ENCODE data around the gene FAM219B. TPM values are rescaled to one million over a fixed set of nuclear protein-coding genes. Genes with fewer than 3 reads are reported as not detected.
A peak's percentile ranks its signal among the peaks of the same experiment; 100 is the strongest.

Gene FAM219B
- total and polyA plus RNA-seq, 2 of the 8 experiments (the other 6 are each of a cell fraction or from before 2014, with no cell fraction given) = 57.1 to 66.6 TPM

GRCh38 chr15:74873036-74873755 lies 33.5 kb downstream of the FAM219B start, which contains the start of gene SCAMP2:
TSS of gene SCAMP2 (minus strand) at chr15:74873365. CDS start at chr15:74873255, 110 bp downstream.
- Histone ChIP-seq H3K4me1 (replicated peaks in 1 of 4; ENCODE audit: control insufficient read depth in 3 of 4, insufficient read depth in 4 of 4, low read length in 3 of 4) (peaks cover 0 to 3% (median 0%) of the 10 kb centered on the region in 4 experiments; a peak in 1 of 7 replicates), H3K4ac (replicated peaks; ENCODE audit: insufficient read length, low read depth, low read length) (no peak within 1 kb of the TSS), H2BK12ac (ENCODE audit: low read depth, low read length) (peak within 1 kb of the TSS; percentile 94; the same call in 1 of the 2 replicates), H4K91ac (replicated peaks; ENCODE audit: insufficient read length, low read length) (no peak within 1 kb of the TSS), H3K9me3 (ENCODE audit: insufficient read depth in 2 of 2, low read depth in 1 of 2, low read length in 1 of 2) (no peaks in the 10 kb centered on the region), H3K27me3 (replicated peaks in 1 of 4; ENCODE audit: control insufficient read depth in 3 of 4, extremely low read depth in 1 of 4, insufficient read depth in 3 of 4, low read length in 3 of 4) (no peaks in the 10 kb centered on the region), H3K23me2 (ENCODE audit: low read depth, low read length) (peaks cover 5% of the 10 kb centered on the region; the same call in 1 of the 2 replicates), H4K5ac (ENCODE audit: insufficient read length, low read depth, low read length) (peak within 1 kb of the TSS; percentile 91), H2AK5ac (ENCODE audit: low read depth, low read length) (no peak within 1 kb of the TSS), H2AFZ (ENCODE audit: low read length) (peak within 1 kb of the TSS; percentile 98), H4K8ac (ENCODE audit: extremely low read depth, insufficient read depth, low read length) (peak within 1 kb of the TSS; percentile 97; the same call in 1 of the 2 replicates), H3K23ac (ENCODE audit: insufficient read length) (no peak within 1 kb of the TSS), H3K4me3 (ENCODE audit: extremely low read depth in 1 of 4, insufficient read depth in 2 of 4, low read depth in 3 of 4, low read length in 4 of 4) (peak within 1 kb of the TSS; percentile 80 to 98 (median 93)), H3K79me1 (ENCODE audit: low read depth, low read length) (peaks cover 2% of the 10 kb centered on the region; the same call in 1 of the 2 replicates), H3K14ac (ENCODE audit: insufficient read length) (no peak within 1 kb of the TSS), H2BK120ac (replicated peaks; ENCODE audit: low read depth, low read length) (no peak within 1 kb of the TSS), H3K79me2 (ENCODE audit: control insufficient read depth in 1 of 2, insufficient read depth in 2 of 2, low read length in 2 of 2) (peaks cover 0 to 38% of the 10 kb centered on the region in 2 experiments; a peak in 2 of 4 replicates), H3K4me2 (ENCODE audit: insufficient read depth in 1 of 2, low read depth in 2 of 2, low read length in 2 of 2) (peak within 1 kb of the TSS; percentile 85 to 98), H3K36me3 (ENCODE audit: control insufficient read depth in 2 of 4, insufficient read depth in 4 of 4, low read length in 3 of 4) (no peaks in the 10 kb centered on the region), H2BK15ac (ENCODE audit: low read length) (0 out of 2 replicates have a peak within 1 kb of the TSS, but pooled peaks have one; percentile 12), H3K18ac (ENCODE audit: extremely low read depth, low read length) (peak within 1 kb of the TSS; percentile 98), H3K27ac (ENCODE audit: low read depth, low read length) (peak within 1 kb of the TSS; percentile 92; the same call in 1 of the 2 replicates), H4K20me1 (replicated peaks in 1 of 2; ENCODE audit: control insufficient read depth in 1 of 2, insufficient read depth in 2 of 2, low read length in 2 of 2) (peaks cover 0 to 5% of the 10 kb centered on the region in 2 experiments), H2BK20ac (ENCODE audit: low read length) (no peak within 1 kb of the TSS), H3K9ac (replicated peaks in 1 of 4; ENCODE audit: extremely low read depth in 1 of 4, low read depth in 3 of 4, low read length in 3 of 4) (peak within 1 kb of the TSS; percentile 75 to 94 (median 88)), H2BK5ac (ENCODE audit: low read depth, low read length) (peak within 1 kb of the TSS; percentile 93), H3K56ac (replicated peaks; ENCODE audit: insufficient read length, low read depth, low read length) (no peak within 1 kb of the TSS)
- POLR2A ChIA-PET (ENCODE audit: partially characterized antibody) = interaction anchor here (0.6 to 1.8 kb wide), 9 partner anchors 11 to 39 kb away, joined by 3 to 12 read pairs (median 3); partner anchors contain the start of genes FAM219B and MPI
- CTCF ChIA-PET (ENCODE audit: partially characterized antibody) = interaction anchor here (0.6 to 2.2 kb wide), 7 partner anchors 9 to 1374 kb away, joined by 3 to 7 read pairs (median 3); partner anchors contain the start of genes MPI and ULK3
- 1% methylated on average over 11 of the region's 52 CpGs; no CpG with 5 or more reads in 1 of the 2 experiments for whole genome bisulfite sequencing, 2 experiments (ENCODE audit: extremely low coverage in 1 of 2, insufficient coverage in 1 of 2, insufficient read length in 1 of 2, insufficient replicate concordance in 2 of 2, low coverage in 1 of 2, low lambda C conversion rate in 2 of 2, missing lambda C conversion rate in 1 of 2)
- FAIRE-seq = no peak
- peak; percentile 84 to 96 for DNase-seq (ENCODE audit: low read depth in 1 of 2, low spot score in 2 of 2)
- TF ChIP-seq SIN3A (conservative IDR thresholded peaks at IDR 0.05 in 1 of 2, IDR thresholded peaks at IDR 0.05 in 1 of 2; ENCODE audit: low read depth in 1 of 2, low read length in 2 of 2) (peak in 1 of 2 experiments; percentile 29; a peak in 1 of 4 replicates), PHF8 (conservative IDR thresholded peaks at IDR 0.05; ENCODE audit: low read depth, low read length) (peak; percentile 99), GABPA (IDR thresholded peaks at IDR 0.05; ENCODE audit: borderline replicate concordance, insufficient read depth, low read length) (no peak), POLR2AphosphoS5 (IDR thresholded peaks at IDR 0.05; ENCODE audit: low read depth, low read length) (peak; percentile 86), CREB1 (IDR thresholded peaks at IDR 0.05) (peak; percentile 70), NRF1 (IDR thresholded peaks at IDR 0.05; ENCODE audit: low read depth, low read length) (peak; percentile 59), ASH2L (IDR thresholded peaks at IDR 0.05; ENCODE audit: low read length) (peak; percentile 94), FOSL1 (IDR thresholded peaks at IDR 0.05; ENCODE audit: insufficient read depth, low read depth, low read length) (peak; percentile 80; the same call in 1 of the 2 replicates), KDM4A (IDR thresholded peaks at IDR 0.05; ENCODE audit: low read depth, low read length, severe bottlenecking) (peak; percentile 93), RBBP5 (IDR thresholded peaks at IDR 0.05; ENCODE audit: borderline replicate concordance, low read depth, low read length) (peak; percentile 64; the same call in 1 of the 2 replicates), POLR2A (IDR thresholded peaks at IDR 0.05; ENCODE audit: control extremely low read depth in 1 of 2, low read depth in 2 of 2, low read length in 2 of 2) (peak; percentile 81 to 92), CHD2 (IDR thresholded peaks at IDR 0.05; ENCODE audit: low read length) (peak; percentile 78)

Measured in H1 (cell line).